Gastroesophageal sphincter (tissue), 4 donors: ENCODE results near the gene STN1. TPM values are rescaled to one million over a fixed set of nuclear protein-coding genes. Genes with fewer than 3 reads are reported as not detected.
A peak's percentile ranks its signal among the peaks of the same experiment; 100 is the strongest.

Experiments
- ATAC-seq: fragments of 150-250 bp; one replicate; pipeline ENCODE4 v1.9.1; 2016; ENCODE audit warnings: mild to moderate bottlenecking, moderate library complexity
- H3K27ac ChIP-seq, 4 donors: fragments of 200-600 bp; sonication (generic) in 3 of 4; 1 replicate in 3 of 4; 2 replicates in 1 of 4; pipeline ENCODE4 v1.5.1; 2016 to 2019
- H3K27me3 ChIP-seq: fragments of 200-600 bp; sonication (generic); one replicate; pipeline ENCODE4 v1.5.1; 2019
- H3K36me3 ChIP-seq, 2 donors: fragments of 200-600 bp; sonication (generic); one replicate each; pipeline ENCODE4 v1.5.1; 2019; ENCODE audit warnings: control low read depth in 1 of 2
- H3K4me1 ChIP-seq, 3 donors: fragments of 200-600 bp; sonication (generic); 1 replicate in 2 of 3; 2 replicates in 1 of 3; pipeline ENCODE4 v1.5.1; 2016 to 2019; ENCODE audit warnings: control low read depth in 2 of 3
- H3K4me3 ChIP-seq, 2 donors: fragments of 200-600 bp; sonication (generic); one replicate each; pipeline ENCODE4 v1.5.1; 2019; ENCODE audit warnings: mild to moderate bottlenecking in 1 of 2, moderate library complexity in 1 of 2
- H3K9me3 ChIP-seq, 3 donors: fragments of 200-600 bp; sonication (generic); one replicate each; pipeline ENCODE4 v1.5.1; 2017 to 2019; ENCODE audit warnings: control low read depth in 2 of 3
- CTCF ChIP-seq, 4 experiments: fragments of 200-600 bp in 2 of 4; fragments of 450-650 bp in 2 of 4; sonication (generic) in 1 of 4; IDR thresholded peaks; one replicate each; pipeline ENCODE4 v1.5.1; 2017 to 2019; ENCODE audit warnings: antibody characterized with exemption in 4 of 4, mild to moderate bottlenecking in 2 of 4, moderate library complexity in 2 of 4
- EP300 ChIP-seq: sonication (generic); formaldehyde crosslinking; IDR thresholded peaks from one replicate; pipeline ENCODE4 v1.6.1; 2017; ENCODE audit warnings: antibody characterized with exemption, mild to moderate bottlenecking
- POLR2A ChIP-seq, 2 donors: fragments of 450-650 bp; IDR thresholded peaks; one replicate each; pipeline ENCODE4 v1.6.1; 2017; ENCODE audit warnings: antibody characterized with exemption in 2 of 2, mild to moderate bottlenecking in 2 of 2, moderate library complexity in 1 of 2
- POLR2AphosphoS5 ChIP-seq: sonication (generic); formaldehyde crosslinking; IDR thresholded peaks from one replicate; pipeline ENCODE4 v1.6.1; 2017; ENCODE audit warnings: antibody characterized with exemption
- WGBS, 2 donors: methylation state at CpG; one replicate each; pipeline ENCODE4 v1.1.5; 2018; ENCODE audit warnings: low coverage in 1 of 2; 5-methylcytosine and 5-hydroxymethylcytosine counted together
- total RNA-seq, 4 donors: library from RNA; depleted of rRNA; stranded (reverse); fragments of >200 nt; gene quantifications; one replicate each; pipeline ENCODE4 v1.1.0, GENCODE V29; 2016

The STN1 gene
- total RNA-seq, 4 donors from 2014 or later, result 17.1 to 31.6 (median 29.6) TPM

- no peak for TF ChIP-seq CTCF (IDR thresholded peaks at IDR 0.05)
- TF ChIP-seq POLR2AphosphoS5, result no peak
- TF ChIP-seq POLR2A (IDR thresholded peaks at IDR 0.05), result no peak
- no peak for TF ChIP-seq EP300
- Histone ChIP-seq H3K27me3 (no peaks in the 10 kb centered on the region), H3K27ac (no peak overlapping the region), H3K9me3 (no peaks in the 10 kb centered on the region), H3K4me3 (no peak overlapping the region), H3K36me3 (no peaks in the 10 kb centered on the region), H3K4me1 (no peaks in the 10 kb centered on the region)
- WGBS, 2 donors, result 92 to 95% methylated on average over 3 to 6 of the region's 6 CpGs
- ATAC-seq, result no peak
Measured at GRCh38 chr10:103928784-103929183, 10.8 kb upstream of the STN1 start.

GRCh38 chr10:103926722-103927319 lies 8.8 kb upstream of the STN1 start:
- Histone ChIP-seq H3K27ac (no peak overlapping the region), H3K36me3 (no peaks in the 10 kb centered on the region), H3K4me1 (no peaks in the 10 kb centered on the region), H3K4me3 (no peak overlapping the region), H3K9me3 (no peaks in the 10 kb centered on the region), H3K27me3 (no peaks in the 10 kb centered on the region)
- no peak for ATAC-seq
- 52 to 88% methylated on average over 1 to 2 of the region's 2 CpGs for WGBS, 2 donors
- TF ChIP-seq POLR2A (IDR thresholded peaks at IDR 0.05) (no peak), EP300 (no peak), POLR2AphosphoS5 (no peak), CTCF (IDR thresholded peaks at IDR 0.05) (no peak)

GRCh38 chr10:103925591-103925990 lies 7.6 kb upstream of the STN1 start:
- TF ChIP-seq CTCF (IDR thresholded peaks at IDR 0.05) (no peak), EP300 (no peak), POLR2AphosphoS5 (no peak), POLR2A (IDR thresholded peaks at IDR 0.05) (no peak)
- Histone ChIP-seq H3K27me3 (no peaks in the 10 kb centered on the region), H3K4me1 (no peaks in the 10 kb centered on the region), H3K27ac (no peak overlapping the region), H3K4me3 (no peak overlapping the region), H3K9me3 (no peaks in the 10 kb centered on the region), H3K36me3 (no peaks in the 10 kb centered on the region)
- ATAC-seq, result no peak
- WGBS, 2 donors, result 77 to 100% methylated on average over 1 of the region's 1 CpG

GRCh38 chr10:103923502-103923901 lies 5.5 kb upstream of the STN1 start:
- Histone ChIP-seq H3K36me3 (no peaks in the 10 kb centered on the region), H3K27me3 (no peaks in the 10 kb centered on the region), H3K9me3 (no peaks in the 10 kb centered on the region), H3K4me1 (peaks cover 0 to 5% (median 0%) of the 10 kb centered on the region in 3 donors), H3K4me3 (no peak overlapping the region), H3K27ac (peak overlapping the region in 2 of 4 donors; percentile 1 to 51)
- TF ChIP-seq POLR2A (IDR thresholded peaks at IDR 0.05), result no peak
- no peak for TF ChIP-seq POLR2AphosphoS5
- no peak for TF ChIP-seq CTCF (IDR thresholded peaks at IDR 0.05)
- TF ChIP-seq EP300, result no peak
- ATAC-seq, result peak; percentile 14
- 19 to 37% methylated on average over 2 to 3 of the region's 3 CpGs for WGBS, 2 donors

GRCh38 chr10:103922659-103923058 lies 4.7 kb upstream of the STN1 start:
- Histone ChIP-seq H3K36me3 (no peaks in the 10 kb centered on the region), H3K27me3 (no peaks in the 10 kb centered on the region), H3K9me3 (no peaks in the 10 kb centered on the region), H3K27ac (peak overlapping the region in 2 of 4 donors; percentile 1 to 51), H3K4me3 (no peak overlapping the region), H3K4me1 (peaks cover 0 to 7% (median 0%) of the 10 kb centered on the region in 3 donors)
- TF ChIP-seq POLR2AphosphoS5 (no peak), CTCF (IDR thresholded peaks at IDR 0.05) (no peak), POLR2A (IDR thresholded peaks at IDR 0.05) (no peak), EP300 (no peak)
- 68 to 72% methylated on average over 2 of the region's 2 CpGs for WGBS, 2 donors
- no peak for ATAC-seq
